Measurements from ENCODE around the gene KIAA1549.

The KIAA1549 gene

GRCh38 chr7:138849701-138850100 lies 131.5 kb downstream of the KIAA1549 start:
- H3K4me1 ChIP-seq (ENCODE audit: control insufficient read depth, insufficient read depth, low read length) = peaks cover 13% of the 10 kb centered on the region
- H3K27ac ChIP-seq (ENCODE audit: low read depth, low read length) = no peak overlapping the region
- 0 out of 2 replicates have a peak, but pooled peaks cover 3% of the 10 kb centered on the region for H3K9me3 ChIP-seq (ENCODE audit: control insufficient read depth, insufficient read depth, low read depth, low read length)
- H3K9ac ChIP-seq (ENCODE audit: low read length) = no peak overlapping the region
- H3K27me3 ChIP-seq (ENCODE audit: control insufficient read depth, insufficient read depth, low read length) = no peaks in the 10 kb centered on the region
- H3K4me3 ChIP-seq (ENCODE audit: low read depth, low read length) = no peak overlapping the region
- peaks cover 29% of the 10 kb centered on the region for H3K36me3 ChIP-seq (ENCODE audit: control insufficient read depth, insufficient read depth, low read length)

DNA sequence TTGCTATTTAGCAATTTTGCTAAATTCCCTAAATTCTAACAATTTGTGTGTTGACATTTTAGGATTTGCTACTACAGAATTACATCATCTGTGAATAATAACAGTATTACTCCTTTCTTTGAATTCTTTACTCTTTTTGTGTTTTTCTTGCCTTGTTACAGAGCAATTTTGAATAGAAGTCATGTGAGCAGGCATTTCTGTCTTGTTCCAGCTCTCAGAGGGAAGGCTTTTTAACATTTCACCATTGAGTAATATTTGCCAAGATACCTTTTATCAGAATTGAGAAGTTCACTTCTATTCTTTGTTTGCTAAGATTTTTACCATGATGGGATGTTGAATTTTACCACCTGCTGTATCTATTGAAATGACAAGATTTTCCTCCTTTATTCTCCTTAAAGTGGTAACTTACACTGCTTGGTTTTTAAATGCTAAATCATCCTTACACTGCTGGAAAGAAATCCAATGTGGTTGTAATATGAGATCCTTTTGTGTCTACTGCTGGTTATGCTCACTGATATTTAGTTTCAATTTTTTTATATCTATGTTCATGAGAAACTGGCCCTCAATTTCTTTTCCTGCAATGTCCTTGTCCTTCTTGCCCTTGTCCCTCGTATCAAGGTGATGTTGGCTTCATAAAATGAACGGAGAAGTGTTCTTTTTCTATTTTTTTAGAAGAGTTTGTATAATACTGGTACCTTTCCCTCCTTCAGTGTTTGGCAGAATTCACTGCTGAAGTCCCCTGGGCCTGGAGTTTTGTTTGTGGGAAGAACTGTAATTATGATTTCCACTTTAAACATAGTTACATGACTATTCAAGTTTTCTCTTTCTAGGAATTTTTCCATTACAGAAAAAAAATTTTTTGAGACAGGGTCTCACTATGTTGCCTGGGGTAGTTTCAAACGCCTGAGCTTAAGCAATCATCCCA lies 132.9 kb downstream of the KIAA1549 start:
- Histone ChIP-seq H3K27me3 (ENCODE audit: control insufficient read depth, insufficient read depth, low read length) (no peaks in the 10 kb centered on the region), H3K4me1 (ENCODE audit: control insufficient read depth, insufficient read depth, low read length) (peaks cover 9% of the 10 kb centered on the region), H3K27ac (ENCODE audit: low read depth, low read length) (no peak overlapping the region), H3K4me3 (ENCODE audit: low read depth, low read length) (no peak overlapping the region), H3K36me3 (ENCODE audit: control insufficient read depth, insufficient read depth, low read length) (peaks cover 29% of the 10 kb centered on the region), H3K9ac (ENCODE audit: low read length) (no peak overlapping the region), H3K9me3 (ENCODE audit: control insufficient read depth, insufficient read depth, low read depth, low read length) (0 out of 2 replicates have a peak, but pooled peaks cover 3% of the 10 kb centered on the region)

- Histone ChIP-seq H3K9ac (ENCODE audit: low read length) (no peak overlapping the region), H3K27me3 (ENCODE audit: control insufficient read depth, insufficient read depth, low read length) (no peaks in the 10 kb centered on the region)
Measured at GRCh38 chr7:138845711-138846110, 135.5 kb downstream of the KIAA1549 start.

GRCh38 chr7:138843632-138844580 lies 137.3 kb downstream of the KIAA1549 start:
- H3K4me1 ChIP-seq (ENCODE audit: control insufficient read depth, insufficient read depth, low read length) = peaks cover 11% of the 10 kb centered on the region; the same call in 1 of the 2 replicates
- H3K27me3 ChIP-seq (ENCODE audit: control insufficient read depth, insufficient read depth, low read length) = no peaks in the 10 kb centered on the region
- H3K9me3 ChIP-seq (ENCODE audit: control insufficient read depth, insufficient read depth, low read depth, low read length) = no peaks in the 10 kb centered on the region
- H3K9ac ChIP-seq (ENCODE audit: low read length) = no peak overlapping the region
- no peak overlapping the region for H3K27ac ChIP-seq (ENCODE audit: low read depth, low read length)
- H3K36me3 ChIP-seq (ENCODE audit: control insufficient read depth, insufficient read depth, low read length) = peaks cover 9% of the 10 kb centered on the region; the same call in 1 of the 2 replicates
- no peak overlapping the region for H3K4me3 ChIP-seq (ENCODE audit: low read depth, low read length)

More at GRCh38 chr7:138845711-138846110, 135.5 kb downstream of the KIAA1549 start:
- peaks cover 11% of the 10 kb centered on the region; the same call in 1 of the 2 replicates for H3K4me1 ChIP-seq (ENCODE audit: control insufficient read depth, insufficient read depth, low read length)
- peaks cover 17% of the 10 kb centered on the region for H3K36me3 ChIP-seq (ENCODE audit: control insufficient read depth, insufficient read depth, low read length)
- H3K4me3 ChIP-seq (ENCODE audit: low read depth, low read length) = no peak overlapping the region
- H3K27ac ChIP-seq (ENCODE audit: low read depth, low read length) = no peak overlapping the region
- 0 out of 2 replicates have a peak, but pooled peaks cover 3% of the 10 kb centered on the region for H3K9me3 ChIP-seq (ENCODE audit: control insufficient read depth, insufficient read depth, low read depth, low read length)

DNA sequence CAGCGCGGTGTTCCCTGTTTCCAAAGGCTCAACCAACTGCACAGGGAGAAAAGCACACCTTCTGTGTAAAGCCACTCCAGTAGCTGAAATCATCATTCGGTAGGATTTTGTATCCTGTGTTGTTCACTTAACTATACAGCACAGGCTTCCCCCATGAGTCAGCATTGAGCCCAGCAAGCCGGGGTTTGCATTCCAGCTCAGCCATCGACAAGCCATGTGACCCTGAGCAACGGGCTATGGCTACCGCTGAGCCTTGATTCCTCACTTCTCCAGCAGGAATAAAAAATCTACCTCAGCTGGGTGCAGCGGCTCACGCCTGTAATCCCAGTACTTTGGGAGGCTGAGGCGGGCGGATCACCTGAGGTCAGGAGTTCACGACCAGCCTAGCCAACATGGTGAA lies 139.1 kb downstream of the KIAA1549 start:
- Histone ChIP-seq H3K27me3 (ENCODE audit: control insufficient read depth, insufficient read depth, low read length) (no peaks in the 10 kb centered on the region), H3K4me1 (ENCODE audit: control insufficient read depth, insufficient read depth, low read length) (peaks cover 11% of the 10 kb centered on the region; the same call in 1 of the 2 replicates), H3K36me3 (ENCODE audit: control insufficient read depth, insufficient read depth, low read length) (peaks cover 18% of the 10 kb centered on the region; the same call in 1 of the 2 replicates), H3K9ac (ENCODE audit: low read length) (peak overlapping the region; percentile 34), H3K9me3 (ENCODE audit: control insufficient read depth, insufficient read depth, low read depth, low read length) (no peaks in the 10 kb centered on the region), H3K27ac (ENCODE audit: low read depth, low read length) (peak overlapping the region; percentile 64; the same call in 1 of the 2 replicates), H3K4me3 (ENCODE audit: low read depth, low read length) (no peak overlapping the region)

DNA sequence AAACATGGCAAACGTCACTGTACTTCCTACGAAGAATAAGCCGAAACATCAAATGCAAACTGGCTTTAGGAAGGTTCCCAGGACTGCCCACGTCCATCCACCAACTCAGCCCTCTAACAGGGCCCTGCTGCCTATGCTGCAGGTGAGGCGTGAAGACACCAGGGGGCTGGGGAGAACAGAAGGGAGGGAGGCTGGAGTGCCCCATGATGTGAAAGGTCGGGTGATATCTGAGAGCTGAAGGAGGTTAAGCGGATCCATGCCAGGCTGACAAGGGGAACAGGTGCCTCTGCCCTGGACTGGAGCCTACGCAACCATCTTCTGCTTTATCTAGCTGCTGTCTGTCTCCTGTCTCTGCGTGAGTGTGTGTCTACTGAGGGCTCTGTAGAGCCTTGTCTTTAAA lies 143.0 kb downstream of the KIAA1549 start:
- no peaks in the 10 kb centered on the region for H3K9me3 ChIP-seq (ENCODE audit: control insufficient read depth, insufficient read depth, low read depth, low read length)
- H3K4me3 ChIP-seq (ENCODE audit: low read depth, low read length) = no peak overlapping the region
- H3K36me3 ChIP-seq (ENCODE audit: control insufficient read depth, insufficient read depth, low read length) = peaks cover 28% of the 10 kb centered on the region
- no peaks in the 10 kb centered on the region for H3K27me3 ChIP-seq (ENCODE audit: control insufficient read depth, insufficient read depth, low read length)
- H3K27ac ChIP-seq (ENCODE audit: low read depth, low read length) = no peak overlapping the region
- no peak overlapping the region for H3K9ac ChIP-seq (ENCODE audit: low read length)
- peaks cover 5% of the 10 kb centered on the region; the same call in 1 of the 2 replicates for H3K4me1 ChIP-seq (ENCODE audit: control insufficient read depth, insufficient read depth, low read length)

- Histone ChIP-seq H3K27me3 (ENCODE audit: control insufficient read depth, insufficient read depth, low read length) (no peaks in the 10 kb centered on the region), H3K27ac (ENCODE audit: low read depth, low read length) (no peak overlapping the region), H3K36me3 (ENCODE audit: control insufficient read depth, insufficient read depth, low read length) (peaks cover 28% of the 10 kb centered on the region), H3K4me1 (ENCODE audit: control insufficient read depth, insufficient read depth, low read length) (peaks cover 5% of the 10 kb centered on the region; the same call in 1 of the 2 replicates), H3K9ac (ENCODE audit: low read length) (no peak overlapping the region), H3K9me3 (ENCODE audit: control insufficient read depth, insufficient read depth, low read depth, low read length) (no peaks in the 10 kb centered on the region), H3K4me3 (ENCODE audit: low read depth, low read length) (no peak overlapping the region)
Measured at GRCh38 chr7:138837627-138838026, 143.6 kb downstream of the KIAA1549 start.

DNA sequence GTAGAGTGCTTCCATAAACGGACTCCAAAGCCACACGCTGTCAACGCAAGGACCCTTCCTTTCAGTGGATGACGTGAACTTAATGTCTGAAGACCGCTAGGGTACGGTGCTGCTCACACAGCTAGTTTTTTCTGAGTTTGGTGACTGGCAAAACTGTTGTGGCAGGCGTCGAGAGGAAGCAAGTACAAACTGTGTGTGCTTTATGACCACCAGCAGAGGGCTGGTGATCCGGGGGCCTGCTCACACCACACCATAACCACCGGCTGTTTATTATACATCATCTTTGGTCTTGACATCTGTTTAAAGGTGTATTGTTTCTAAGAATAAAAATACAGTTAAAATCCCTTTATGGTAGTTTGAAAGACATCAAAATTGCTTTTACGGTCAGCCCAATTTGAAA lies 146.1 kb downstream of the KIAA1549 start:
- peaks cover 22% of the 10 kb centered on the region for H3K36me3 ChIP-seq (ENCODE audit: control insufficient read depth, insufficient read depth, low read length)
- no peak overlapping the region for H3K4me3 ChIP-seq (ENCODE audit: low read depth, low read length)
- no peak overlapping the region for H3K27ac ChIP-seq (ENCODE audit: low read depth, low read length)
- H3K9ac ChIP-seq (ENCODE audit: low read length) = no peak overlapping the region
- no peaks in the 10 kb centered on the region for H3K27me3 ChIP-seq (ENCODE audit: control insufficient read depth, insufficient read depth, low read length)
- H3K4me1 ChIP-seq (ENCODE audit: control insufficient read depth, insufficient read depth, low read length) = no peaks in the 10 kb centered on the region
- H3K9me3 ChIP-seq (ENCODE audit: control insufficient read depth, insufficient read depth, low read depth, low read length) = no peaks in the 10 kb centered on the region

- Histone ChIP-seq H3K4me1 (ENCODE audit: control insufficient read depth, insufficient read depth, low read length) (no peaks in the 10 kb centered on the region), H3K27me3 (ENCODE audit: control insufficient read depth, insufficient read depth, low read length) (no peaks in the 10 kb centered on the region), H3K4me3 (ENCODE audit: low read depth, low read length) (no peak overlapping the region), H3K9ac (ENCODE audit: low read length) (no peak overlapping the region), H3K36me3 (ENCODE audit: control insufficient read depth, insufficient read depth, low read length) (peaks cover 21% of the 10 kb centered on the region), H3K9me3 (ENCODE audit: control insufficient read depth, insufficient read depth, low read depth, low read length) (no peaks in the 10 kb centered on the region), H3K27ac (ENCODE audit: low read depth, low read length) (no peak overlapping the region)
Measured at GRCh38 chr7:138834583-138834982, 146.6 kb downstream of the KIAA1549 start.

GRCh38 chr7:138833596-138833995 lies 147.6 kb downstream of the KIAA1549 start:
- no peak overlapping the region for H3K27ac ChIP-seq (ENCODE audit: low read depth, low read length)
- no peak overlapping the region for H3K4me3 ChIP-seq (ENCODE audit: low read depth, low read length)
- H3K36me3 ChIP-seq (ENCODE audit: control insufficient read depth, insufficient read depth, low read length) = peaks cover 21% of the 10 kb centered on the region
- H3K9me3 ChIP-seq (ENCODE audit: control insufficient read depth, insufficient read depth, low read depth, low read length) = no peaks in the 10 kb centered on the region
- H3K27me3 ChIP-seq (ENCODE audit: control insufficient read depth, insufficient read depth, low read length) = no peaks in the 10 kb centered on the region
- no peaks in the 10 kb centered on the region for H3K4me1 ChIP-seq (ENCODE audit: control insufficient read depth, insufficient read depth, low read length)
- no peak overlapping the region for H3K9ac ChIP-seq (ENCODE audit: low read length)

Data from HUES6 (cell line).